ENCODE data around the gene ATP13A1. TPM values are rescaled to one million over a fixed set of nuclear protein-coding genes. Genes with fewer than 3 reads are reported as not detected.
A peak's percentile ranks its signal among the peaks of the same experiment; 100 is the strongest.
"Not testable (repeated sequence)": the region's sequence is repeated elsewhere in the genome, so short reads cannot be mapped to it uniquely, and the experiment has no call there.

The ATP13A1 gene
- total RNA-seq, 5 donors from 2014 or later (not counting 1 experiment from before 2014, with no cell fraction given): 80.4 to 170 (median 156) TPM

GRCh38 chr19:19700493-19700892, 37.0 kb upstream of the ATP13A1 start:
- not testable (repeated sequence) for H3K27me3 Mint-ChIP-seq; H3K36me3 ChIP-seq (ENCODE audit: control insufficient read depth in 2 of 2, extremely low read depth in 1 of 2, insufficient read depth in 1 of 2, low read length in 1 of 2); H3K4me3 ChIP-seq (ENCODE audit: control insufficient read depth in 1 of 2, extremely low read depth in 1 of 2, low read length in 1 of 2); H3K9me3 ChIP-seq; H3K4me1 Mint-ChIP-seq; H3K27ac Mint-ChIP-seq; H3K27me3 ChIP-seq (replicated peaks in 1 of 2; ENCODE audit: control insufficient read depth in 2 of 2, extremely low read depth in 1 of 2, insufficient read depth in 2 of 2, low read length in 1 of 2); H3K27ac ChIP-seq (ENCODE audit: low read length); ATAC-seq (replicated peaks in 1 of 4); DNase-seq; H3K4me3 Mint-ChIP-seq; H3K4me1 ChIP-seq (ENCODE audit: control insufficient read depth in 1 of 2, extremely low read depth in 1 of 2, insufficient read depth in 2 of 2, low read length in 2 of 2)
- CTCF ChIA-PET: interaction anchor here in 1 of 2 donors (0.6 kb wide), 2 partner anchors 9 to 1697 kb away, joined by 3 read pairs; no protein-coding TSS in a partner anchor
- peaks cover 3 to 28% (median 17%) of the 10 kb centered on the region in 3 donors for H3K9me3 Mint-ChIP-seq
- POLR2A ChIA-PET: interaction anchor here in 1 of 2 donors (0.5 kb wide), 1 partner anchor 16 kb away, joined by 5 read pairs; no protein-coding TSS in a partner anchor
- H3K36me3 Mint-ChIP-seq: peaks cover 29% of the 10 kb centered on the region
- no CpG with 5 or more reads among the region's 1 CpG for WGBS (ENCODE audit: insufficient coverage)

DNA sequence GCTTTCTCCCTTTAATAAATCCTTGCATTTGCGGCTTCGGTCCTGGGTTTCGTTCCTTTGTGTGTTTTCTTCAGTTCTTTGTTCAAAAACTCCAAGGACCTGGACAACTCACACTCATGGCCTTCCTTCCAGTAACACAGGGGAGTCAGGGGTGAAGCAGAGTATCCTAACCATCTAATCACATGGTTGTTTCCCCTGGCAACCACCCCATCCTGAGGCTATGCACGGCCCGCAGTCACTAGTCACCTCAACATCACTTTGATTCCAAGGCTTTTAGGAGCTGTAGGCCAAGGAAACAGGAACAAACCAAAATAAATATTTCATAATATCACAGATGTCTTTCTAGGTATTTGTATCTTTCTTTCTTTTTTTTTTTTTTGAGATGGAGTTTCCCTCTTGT, 34.1 kb upstream of the ATP13A1 start:
- no peak overlapping the region for H3K27ac ChIP-seq (ENCODE audit: low read length)
- Mint-ChIP-seq H3K27ac (no peak overlapping the region), H3K4me1 (no peaks in the 10 kb centered on the region), H3K27me3 (no peaks in the 10 kb centered on the region), H3K4me3 (no peak overlapping the region), H3K36me3 (peaks cover 11% of the 10 kb centered on the region), H3K9me3 (peaks cover 0 to 13% (median 13%) of the 10 kb centered on the region in 3 donors)
- H3K36me3 ChIP-seq (ENCODE audit: control insufficient read depth in 2 of 2, extremely low read depth in 1 of 2, insufficient read depth in 1 of 2, low read length in 1 of 2): no peaks in the 10 kb centered on the region
- CTCF ChIA-PET: no interaction called here
- H3K27me3 ChIP-seq (replicated peaks in 1 of 2; ENCODE audit: control insufficient read depth in 2 of 2, extremely low read depth in 1 of 2, insufficient read depth in 2 of 2, low read length in 1 of 2): no peaks in the 10 kb centered on the region
- 100% methylated on average over 1 of the region's 5 CpGs for WGBS (ENCODE audit: insufficient coverage)
- H3K4me3 ChIP-seq (ENCODE audit: control insufficient read depth in 1 of 2, extremely low read depth in 1 of 2, low read length in 1 of 2): no peak overlapping the region
- ATAC-seq (replicated peaks in 1 of 4) (no peak), DNase-seq (no peak)
- H3K4me1 ChIP-seq (ENCODE audit: control insufficient read depth in 1 of 2, extremely low read depth in 1 of 2, insufficient read depth in 2 of 2, low read length in 2 of 2): no peaks in the 10 kb centered on the region
- POLR2A ChIA-PET: no interaction called here
- peaks cover 2% of the 10 kb centered on the region for H3K9me3 ChIP-seq

DNA sequence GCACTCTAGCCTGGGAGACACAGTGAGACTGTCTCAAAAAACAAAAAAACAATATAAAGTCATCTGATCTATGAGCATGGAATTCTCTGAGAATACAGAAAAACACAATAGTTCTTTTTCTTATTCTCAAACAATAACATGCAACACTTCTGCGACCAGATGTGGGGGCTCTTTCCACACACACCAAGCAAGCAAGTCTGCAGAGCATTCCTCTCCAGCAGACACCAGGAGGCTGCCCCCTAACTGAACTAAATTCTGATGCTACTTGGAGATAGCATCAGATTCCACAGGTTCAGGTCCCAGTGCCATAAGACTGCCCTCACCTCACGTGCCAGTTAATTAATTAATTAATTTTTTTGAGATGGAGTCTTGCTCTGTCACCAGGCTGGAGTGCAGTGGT, 32.9 kb upstream of the ATP13A1 start:
- Mint-ChIP-seq H3K36me3 (peaks cover 11% of the 10 kb centered on the region), H3K4me1 (no peaks in the 10 kb centered on the region), H3K27me3 (no peaks in the 10 kb centered on the region), H3K4me3 (no peak overlapping the region), H3K27ac (no peak overlapping the region), H3K9me3 (peaks cover 0 to 13% (median 13%) of the 10 kb centered on the region in 3 donors)
- no peaks in the 10 kb centered on the region for H3K4me1 ChIP-seq (ENCODE audit: control insufficient read depth in 1 of 2, extremely low read depth in 1 of 2, insufficient read depth in 2 of 2, low read length in 2 of 2)
- POLR2A ChIA-PET: no interaction called here
- no peak overlapping the region for H3K4me3 ChIP-seq (ENCODE audit: control insufficient read depth in 1 of 2, extremely low read depth in 1 of 2, low read length in 1 of 2)
- H3K36me3 ChIP-seq (ENCODE audit: control insufficient read depth in 2 of 2, extremely low read depth in 1 of 2, insufficient read depth in 1 of 2, low read length in 1 of 2): no peaks in the 10 kb centered on the region
- CTCF ChIA-PET: no interaction called here
- DNase-seq (no peak), ATAC-seq (replicated peaks in 1 of 4) (no peak)
- peaks cover 2% of the 10 kb centered on the region for H3K9me3 ChIP-seq
- 57% methylated on average over 1 of the region's 2 CpGs for WGBS (ENCODE audit: insufficient coverage)
- H3K27ac ChIP-seq (ENCODE audit: low read length): no peak overlapping the region
- H3K27me3 ChIP-seq (replicated peaks in 1 of 2; ENCODE audit: control insufficient read depth in 2 of 2, extremely low read depth in 1 of 2, insufficient read depth in 2 of 2, low read length in 1 of 2): no peaks in the 10 kb centered on the region

DNA sequence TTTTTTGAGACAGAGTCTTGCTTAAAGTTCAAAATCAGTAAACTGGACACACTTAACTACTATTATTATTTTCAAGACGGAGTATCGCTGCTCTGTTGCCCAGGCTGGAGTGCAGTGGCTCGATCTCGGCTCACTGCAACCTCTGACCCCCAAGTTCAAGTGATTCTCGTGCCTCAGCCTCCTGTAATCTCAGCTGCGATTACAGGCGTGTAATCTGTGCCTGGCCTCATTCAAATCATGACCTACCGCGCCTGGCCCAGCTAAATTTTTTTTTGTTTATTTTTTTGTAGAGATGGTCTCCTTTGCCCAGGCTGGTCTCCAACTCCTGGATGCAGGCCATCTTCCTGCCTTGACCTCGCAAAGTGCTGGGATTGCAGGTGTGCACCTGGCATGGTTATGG, 28.2 kb upstream of the ATP13A1 start:
- CTCF ChIA-PET: interaction anchor here in 1 of 2 donors (0.6 kb wide), 1 partner anchor 9 kb away, joined by 3 read pairs; no protein-coding TSS in a partner anchor
- DNase-seq (no peak), ATAC-seq (replicated peaks in 1 of 4) (no peak)
- Mint-ChIP-seq H3K27ac (no peak overlapping the region), H3K4me3 (no peak overlapping the region), H3K36me3 (peaks cover 9% of the 10 kb centered on the region), H3K9me3 (peaks cover 0 to 11% (median 8%) of the 10 kb centered on the region in 3 donors), H3K27me3 (no peaks in the 10 kb centered on the region), H3K4me1 (no peaks in the 10 kb centered on the region)
- H3K4me1 ChIP-seq (ENCODE audit: control insufficient read depth in 1 of 2, extremely low read depth in 1 of 2, insufficient read depth in 2 of 2, low read length in 2 of 2): no peaks in the 10 kb centered on the region
- H3K4me3 ChIP-seq (ENCODE audit: control insufficient read depth in 1 of 2, extremely low read depth in 1 of 2, low read length in 1 of 2): no peak overlapping the region
- POLR2A ChIA-PET: interaction anchor here (0.6 to 0.7 kb wide), 3 partner anchors 104 to 1673 kb away, joined by 3 to 4 read pairs (median 3); no protein-coding TSS in a partner anchor
- H3K36me3 ChIP-seq (ENCODE audit: control insufficient read depth in 2 of 2, extremely low read depth in 1 of 2, insufficient read depth in 1 of 2, low read length in 1 of 2): peaks cover 0 to 4% of the 10 kb centered on the region in 2 donors
- H3K27ac ChIP-seq (ENCODE audit: low read length): no peak overlapping the region
- 92% methylated on average over 9 of the region's 10 CpGs for WGBS (ENCODE audit: insufficient coverage)
- H3K9me3 ChIP-seq: no peaks in the 10 kb centered on the region
- H3K27me3 ChIP-seq (replicated peaks in 1 of 2; ENCODE audit: control insufficient read depth in 2 of 2, extremely low read depth in 1 of 2, insufficient read depth in 2 of 2, low read length in 1 of 2): no peaks in the 10 kb centered on the region

GRCh38 chr19:19689023-19689422, 25.5 kb upstream of the ATP13A1 start:
- H3K27ac ChIP-seq (ENCODE audit: low read length); H3K9me3 ChIP-seq; H3K4me1 ChIP-seq (ENCODE audit: control insufficient read depth in 1 of 2, extremely low read depth in 1 of 2, insufficient read depth in 2 of 2, low read length in 2 of 2); H3K4me3 Mint-ChIP-seq; H3K4me3 ChIP-seq (ENCODE audit: control insufficient read depth in 1 of 2, extremely low read depth in 1 of 2, low read length in 1 of 2); H3K27me3 ChIP-seq (replicated peaks in 1 of 2; ENCODE audit: control insufficient read depth in 2 of 2, extremely low read depth in 1 of 2, insufficient read depth in 2 of 2, low read length in 1 of 2); H3K36me3 ChIP-seq (ENCODE audit: control insufficient read depth in 2 of 2, extremely low read depth in 1 of 2, insufficient read depth in 1 of 2, low read length in 1 of 2); H3K4me1 Mint-ChIP-seq; ATAC-seq (replicated peaks in 1 of 4); H3K27ac Mint-ChIP-seq; H3K27me3 Mint-ChIP-seq; DNase-seq: not testable (repeated sequence)
- Mint-ChIP-seq H3K36me3 (peaks cover 20% of the 10 kb centered on the region), H3K9me3 (peaks cover 9 to 19% (median 15%) of the 10 kb centered on the region in 3 donors)
- CTCF ChIA-PET: interaction anchor here in 1 of 2 donors (0.6 kb wide), 1 partner anchor 165 kb away, joined by 3 read pairs; no protein-coding TSS in a partner anchor
- no CpG with 5 or more reads among the region's 10 CpGs for WGBS (ENCODE audit: insufficient coverage)
- POLR2A ChIA-PET: interaction anchor here in 1 of 2 donors (0.7 kb wide), 1 partner anchor 132 kb away, joined by 3 read pairs; no protein-coding TSS in a partner anchor

DNA sequence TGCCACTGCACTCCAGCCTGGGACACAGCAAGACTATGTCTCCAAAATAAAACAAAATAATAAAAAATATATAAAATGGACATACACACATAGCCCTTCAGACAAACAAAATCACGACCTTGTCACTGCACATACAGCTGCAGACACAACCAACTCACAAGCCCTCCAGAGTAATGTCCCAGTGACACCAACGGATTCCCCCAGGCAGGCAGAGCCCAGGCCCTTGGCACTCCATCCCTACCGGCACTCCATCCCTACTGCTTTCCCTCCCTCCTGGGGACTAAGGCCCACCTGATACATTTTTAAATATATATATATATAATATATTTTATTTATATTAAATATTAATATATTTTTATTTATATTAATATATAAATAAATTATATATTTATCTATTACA, 23.6 kb upstream of the ATP13A1 start:
- Mint-ChIP-seq H3K4me3 (no peak overlapping the region), H3K4me1 (peaks cover 0 to 5% (median 0%) of the 10 kb centered on the region in 3 donors), H3K27me3 (no peaks in the 10 kb centered on the region), H3K36me3 (peaks cover 33% of the 10 kb centered on the region), H3K27ac (no peak overlapping the region), H3K9me3 (peaks cover 17 to 30% (median 24%) of the 10 kb centered on the region in 3 donors)
- Histone ChIP-seq H3K27ac (ENCODE audit: low read length) (no peak overlapping the region), H3K9me3 (peaks cover 11% of the 10 kb centered on the region), H3K27me3 (replicated peaks in 1 of 2; ENCODE audit: control insufficient read depth in 2 of 2, extremely low read depth in 1 of 2, insufficient read depth in 2 of 2, low read length in 1 of 2) (no peaks in the 10 kb centered on the region), H3K4me3 (ENCODE audit: control insufficient read depth in 1 of 2, extremely low read depth in 1 of 2, low read length in 1 of 2) (no peak overlapping the region), H3K36me3 (ENCODE audit: control insufficient read depth in 2 of 2, extremely low read depth in 1 of 2, insufficient read depth in 1 of 2, low read length in 1 of 2) (peaks cover 0 to 4% of the 10 kb centered on the region in 2 donors), H3K4me1 (ENCODE audit: control insufficient read depth in 1 of 2, extremely low read depth in 1 of 2, insufficient read depth in 2 of 2, low read length in 2 of 2) (no peaks in the 10 kb centered on the region)
- no CpG with 5 or more reads among the region's 3 CpGs for WGBS (ENCODE audit: insufficient coverage)
- CTCF ChIA-PET: no interaction called here
- DNase-seq: no peak
- ATAC-seq (replicated peaks in 1 of 4): peak; percentile 24 to 45 (median 30)
- POLR2A ChIA-PET: no interaction called here

Data from T-cell (primary cell).